ENCODE results near the gene LGALSL.

LGALSL gene

GRCh38 chr2:64502860-64503259, 48.9 kb downstream of the LGALSL start:
- no peak for DNase-seq

GRCh38 chr2:64504774-64505720, 51.1 kb downstream of the LGALSL start:
- no peak for DNase-seq

- no peak for DNase-seq
Measured at GRCh38 chr2:64506686-64507085, 52.7 kb downstream of the LGALSL start.
